Stimulated activated CD4-positive, alpha-beta T cell treated with anti-CD3 and anti-CD28 coated beads, Interleukin-1b, Interleukin-23, amount 100 ng/mL, for 48 hours (primary cell): ENCODE results near the gene PRKAR2A.
"Not testable (repeated sequence)": the region's sequence is repeated elsewhere in the genome, so short reads cannot be mapped to it uniquely, and the experiment has no call there.

Experiments
- DNase-seq: peaks from one replicate; pipeline ENCODE4 v3.0.0-alpha.2; 2020

PRKAR2A gene

GRCh38 chr3:48835650-48836366, 11.9 kb downstream of the PRKAR2A start:
- no peak for DNase-seq

- DNase-seq = no peak
Measured at GRCh38 chr3:48832684-48833083, 15.0 kb downstream of the PRKAR2A start.

GRCh38 chr3:48830715-48831114, 17.0 kb downstream of the PRKAR2A start:
- DNase-seq = no peak

GRCh38 chr3:48829525-48829924, 18.1 kb downstream of the PRKAR2A start:
- DNase-seq = not testable (repeated sequence)

- not testable (repeated sequence) for DNase-seq
Measured at GRCh38 chr3:48827874-48828273, 19.8 kb downstream of the PRKAR2A start.

GRCh38 chr3:48826451-48826850, 21.2 kb downstream of the PRKAR2A start:
- no peak for DNase-seq

- no peak for DNase-seq
Measured at GRCh38 chr3:48820612-48821324, 26.9 kb downstream of the PRKAR2A start.

GRCh38 chr3:48819234-48820221, 28.1 kb downstream of the PRKAR2A start:
- no peak for DNase-seq

- DNase-seq = no peak
Measured at GRCh38 chr3:48811524-48811923, 36.1 kb downstream of the PRKAR2A start.

GRCh38 chr3:48804930-48805329, 42.7 kb downstream of the PRKAR2A start:
- DNase-seq = no peak

- not testable (repeated sequence) for DNase-seq
Measured at GRCh38 chr3:48800831-48801230, 46.8 kb downstream of the PRKAR2A start.

- DNase-seq = no peak
Measured at GRCh38 chr3:48798998-48799397, 48.7 kb downstream of the PRKAR2A start.

GRCh38 chr3:48797626-48798025, 50.0 kb downstream of the PRKAR2A start:
- no peak for DNase-seq

- no peak for DNase-seq
Measured at GRCh38 chr3:48795997-48796732, 51.5 kb downstream of the PRKAR2A start.

- DNase-seq = not testable (repeated sequence)
Measured at GRCh38 chr3:48793484-48793883, 54.2 kb downstream of the PRKAR2A start.

GRCh38 chr3:48789665-48790064, 58.0 kb downstream of the PRKAR2A start:
- no peak for DNase-seq

- no peak for DNase-seq
Measured at GRCh38 chr3:48788544-48789162, 59.0 kb downstream of the PRKAR2A start.

GRCh38 chr3:48784426-48785120, 63.1 kb downstream of the PRKAR2A start:
- no peak for DNase-seq

GRCh38 chr3:48783304-48783703, 64.4 kb downstream of the PRKAR2A start:
- DNase-seq = no peak

GRCh38 chr3:48782046-48782445, 65.6 kb downstream of the PRKAR2A start:
- no peak for DNase-seq

GRCh38 chr3:48778565-48778964, 69.1 kb downstream of the PRKAR2A start:
- not testable (repeated sequence) for DNase-seq
